Fibroblast of mammary gland (primary cell): ENCODE data around the gene GRIK2.
A peak's percentile ranks its signal among the peaks of the same experiment; 100 is the strongest.
"Not testable (repeated sequence)": the region's sequence is repeated elsewhere in the genome, so short reads cannot be mapped to it uniquely, and the experiment has no call there.

ENCODE experiments used
- DNase-seq: peaks from one replicate; pipeline ENCODE4 v3.0.0-alpha.2; 2010; ENCODE audit warnings: low read depth
- H3K4me3 ChIP-seq: 2 replicates; pipeline ENCODE4 v1.5.1; 2011; ENCODE audit warnings: low read depth, mild to moderate bottlenecking, low read length, moderate library complexity; ENCODE audit not compliant: control insufficient read depth
- TF ChIP-seq, protein P1 (sequence below): conservative IDR thresholded peaks from 2 replicates; pipeline ENCODE4 v1.5.1; 2011; ENCODE audit warnings: low read depth, low read length, inconsistent platforms; ENCODE audit not compliant: control insufficient read depth, insufficient read depth

The GRIK2 gene

GRCh38 chr6:101393251-101393828 lies at the start of gene GRIK2:
Gene GRIK2, plus strand, starts transcription at chr6:101393708.
- DNase-seq: peak; percentile 24
- peak within 1 kb of the TSS; percentile 47 for H3K4me3 ChIP-seq
- TF ChIP-seq, protein P1, sequence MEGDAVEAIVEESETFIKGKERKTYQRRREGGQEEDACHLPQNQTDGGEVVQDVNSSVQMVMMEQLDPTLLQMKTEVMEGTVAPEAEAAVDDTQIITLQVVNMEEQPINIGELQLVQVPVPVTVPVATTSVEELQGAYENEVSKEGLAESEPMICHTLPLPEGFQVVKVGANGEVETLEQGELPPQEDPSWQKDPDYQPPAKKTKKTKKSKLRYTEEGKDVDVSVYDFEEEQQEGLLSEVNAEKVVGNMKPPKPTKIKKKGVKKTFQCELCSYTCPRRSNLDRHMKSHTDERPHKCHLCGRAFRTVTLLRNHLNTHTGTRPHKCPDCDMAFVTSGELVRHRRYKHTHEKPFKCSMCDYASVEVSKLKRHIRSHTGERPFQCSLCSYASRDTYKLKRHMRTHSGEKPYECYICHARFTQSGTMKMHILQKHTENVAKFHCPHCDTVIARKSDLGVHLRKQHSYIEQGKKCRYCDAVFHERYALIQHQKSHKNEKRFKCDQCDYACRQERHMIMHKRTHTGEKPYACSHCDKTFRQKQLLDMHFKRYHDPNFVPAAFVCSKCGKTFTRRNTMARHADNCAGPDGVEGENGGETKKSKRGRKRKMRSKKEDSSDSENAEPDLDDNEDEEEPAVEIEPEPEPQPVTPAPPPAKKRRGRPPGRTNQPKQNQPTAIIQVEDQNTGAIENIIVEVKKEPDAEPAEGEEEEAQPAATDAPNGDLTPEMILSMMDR: no peak

DNA sequence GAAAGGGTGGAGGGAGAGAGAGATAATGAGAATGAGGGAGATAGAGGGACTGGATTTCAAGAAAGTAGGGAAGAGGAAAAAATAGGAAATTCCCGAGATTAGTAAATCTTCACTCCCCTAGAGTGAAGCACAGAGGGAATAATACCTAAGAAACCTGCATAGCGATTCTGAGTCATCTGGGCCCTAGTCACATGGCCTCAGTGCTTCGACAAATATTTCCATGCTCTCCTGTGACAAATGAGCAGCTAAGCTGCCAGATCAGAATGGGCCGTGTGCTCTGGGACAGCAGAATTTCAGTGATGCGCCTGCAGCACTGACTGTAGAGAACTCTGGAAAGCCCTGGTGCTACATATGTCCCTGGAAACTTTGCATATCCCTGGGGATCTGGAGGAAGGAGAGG lies 48.6 kb upstream of the GRIK2 start:
- TF ChIP-seq, protein P1: no peak
- no peak overlapping the region for H3K4me3 ChIP-seq
- DNase-seq: no peak

GRCh38 chr6:101348816-101349215 lies 44.7 kb upstream of the GRIK2 start:
- H3K4me3 ChIP-seq: no peak overlapping the region
- TF ChIP-seq, protein P1: no peak
- no peak for DNase-seq

- not testable (repeated sequence) for H3K4me3 ChIP-seq, DNase-seq
These were observed 42.9 kb upstream of the GRIK2 start for GRCh38 chr6:101350631-101351030.

GRCh38 chr6:101351173-101351572 lies 42.3 kb upstream of the GRIK2 start:
- no peak overlapping the region for H3K4me3 ChIP-seq
- TF ChIP-seq, protein P1: no peak
- DNase-seq: no peak

GRCh38 chr6:101352316-101352715 lies 41.2 kb upstream of the GRIK2 start:
- DNase-seq: no peak
- no peak overlapping the region for H3K4me3 ChIP-seq
- TF ChIP-seq, protein P1: no peak

DNA sequence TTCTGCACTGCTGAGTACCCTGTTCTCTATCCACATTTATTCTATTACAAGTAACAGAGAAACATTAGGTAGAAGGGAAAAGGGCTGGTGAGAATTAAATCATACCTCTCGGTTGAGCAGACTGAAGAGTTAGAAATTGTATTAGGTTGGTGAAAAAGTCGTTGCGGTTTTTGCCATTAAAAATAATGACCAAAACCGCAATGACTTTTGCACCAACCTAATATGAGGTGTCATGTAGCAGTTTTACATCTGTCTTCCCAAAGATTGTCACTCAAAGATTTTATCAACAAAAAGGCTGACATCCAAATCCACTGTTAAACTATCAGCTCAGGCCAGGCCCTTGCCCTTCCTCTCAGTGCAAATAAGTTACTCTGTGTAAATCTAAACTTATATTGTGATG lies 28.3 kb upstream of the GRIK2 start:
- TF ChIP-seq, protein P1: no peak
- no peak overlapping the region for H3K4me3 ChIP-seq
- DNase-seq: no peak
